GM10847 (cell line): ENCODE results near the gene AP1G1.

Experiments
- POLR2A ChIP-seq: IDR thresholded peaks from 2 replicates; pipeline ENCODE4 v1.6.1; 2011; ENCODE audit not compliant: insufficient read length; ENCODE audit errors: extremely low read depth

Gene AP1G1

GRCh38 chr16:71723537-71724319 lies 84.9 kb downstream of the AP1G1 start:
- peak; percentile 32 for TF ChIP-seq POLR2A

DNA sequence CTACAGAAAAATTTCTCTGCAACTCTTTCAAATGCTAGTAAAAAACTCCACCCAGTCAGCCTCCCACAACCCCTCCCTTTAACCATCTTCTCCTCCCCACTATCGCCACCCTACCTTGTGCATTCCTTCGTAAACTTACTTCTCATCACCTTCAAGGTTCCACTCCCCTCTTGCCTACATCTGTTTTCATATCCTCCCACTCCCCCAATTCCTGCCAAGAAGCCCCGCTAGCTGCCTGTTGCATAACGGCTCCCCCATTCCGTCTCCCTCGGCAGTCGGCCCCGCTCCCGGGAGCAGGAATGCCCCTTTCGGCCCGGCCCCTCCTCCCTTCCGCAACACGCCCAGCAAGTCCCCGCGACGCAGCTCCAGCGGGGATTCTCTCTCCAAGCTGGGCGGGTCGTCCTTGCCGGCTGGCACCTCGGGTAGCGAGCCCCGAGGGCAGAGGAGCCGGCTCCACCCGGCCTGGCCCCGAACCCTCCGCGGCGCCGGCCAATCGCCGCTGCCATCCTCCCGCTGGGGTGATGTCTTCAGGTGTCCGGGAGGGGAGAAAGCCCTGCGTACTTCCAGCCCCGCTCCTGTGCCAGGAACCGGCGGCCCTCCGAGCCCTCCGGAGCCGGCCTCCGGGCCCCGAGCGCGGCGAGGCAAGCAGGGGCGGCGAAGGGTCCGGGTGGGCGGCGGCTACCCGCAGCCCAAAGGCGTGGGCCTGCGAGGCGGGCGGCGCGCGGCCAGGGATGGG lies 85.7 kb downstream of the AP1G1 start:
- TF ChIP-seq POLR2A: no peak

DNA sequence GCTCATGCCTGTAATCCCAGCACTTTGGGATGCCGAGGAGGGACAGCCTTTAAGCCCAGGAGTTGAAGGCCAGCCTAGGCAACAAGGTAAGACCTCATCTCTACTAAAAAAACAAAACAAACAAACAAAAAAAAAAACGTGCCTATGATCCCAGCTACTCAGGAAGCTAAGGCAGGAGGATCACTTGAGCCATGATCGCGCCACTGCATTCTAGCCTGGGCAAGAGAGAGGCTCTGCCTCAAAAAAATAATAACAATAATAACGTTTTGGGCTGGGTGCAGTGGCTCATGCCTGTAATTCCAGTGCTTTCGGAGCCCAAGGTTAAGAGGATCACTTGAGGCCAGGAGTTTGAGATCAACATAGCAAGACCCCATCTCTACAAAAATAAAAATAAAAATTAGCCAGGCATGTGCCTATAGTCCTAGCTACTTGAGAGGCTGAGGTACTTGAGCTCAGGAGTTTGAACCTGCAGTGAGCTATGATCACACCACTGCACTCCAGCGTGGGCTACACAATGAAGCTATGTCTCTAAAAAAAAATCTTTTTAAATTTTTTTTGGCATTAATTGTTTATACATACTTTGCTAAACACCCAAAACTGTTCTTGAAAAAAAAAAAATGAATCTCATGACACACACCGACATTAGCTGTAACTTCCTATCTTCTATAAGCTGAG lies 87.4 kb downstream of the AP1G1 start:
- TF ChIP-seq POLR2A: no peak

- no peak for TF ChIP-seq POLR2A
Measured at GRCh38 chr16:71712501-71712900, 96.1 kb downstream of the AP1G1 start.

DNA sequence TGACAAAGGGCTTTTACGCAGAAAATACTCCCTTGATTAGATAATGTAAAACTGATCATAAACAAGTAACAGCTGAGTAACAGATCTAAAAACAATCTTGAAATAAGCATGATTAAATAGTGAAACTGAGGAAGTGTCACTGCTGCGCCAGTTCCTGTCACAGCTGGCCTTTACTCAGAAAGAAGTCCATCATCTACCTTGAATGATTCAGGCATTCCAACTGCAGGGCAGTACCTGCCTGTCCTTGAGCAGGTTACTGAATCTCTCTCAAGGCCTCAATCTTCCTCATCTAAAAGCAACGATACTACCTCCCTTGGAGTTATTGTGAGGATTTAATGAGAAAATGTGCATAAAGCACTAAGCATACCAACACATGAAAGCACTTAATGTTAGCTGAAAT lies 96.8 kb downstream of the AP1G1 start:
- no peak for TF ChIP-seq POLR2A

GRCh38 chr16:71709229-71709781 lies 99.3 kb downstream of the AP1G1 start:
- TF ChIP-seq POLR2A: no peak

- no peak for TF ChIP-seq POLR2A
Measured at GRCh38 chr16:71708696-71709095, 99.9 kb downstream of the AP1G1 start.

GRCh38 chr16:71707199-71707598 lies 101.4 kb downstream of the AP1G1 start:
- TF ChIP-seq POLR2A: no peak

DNA sequence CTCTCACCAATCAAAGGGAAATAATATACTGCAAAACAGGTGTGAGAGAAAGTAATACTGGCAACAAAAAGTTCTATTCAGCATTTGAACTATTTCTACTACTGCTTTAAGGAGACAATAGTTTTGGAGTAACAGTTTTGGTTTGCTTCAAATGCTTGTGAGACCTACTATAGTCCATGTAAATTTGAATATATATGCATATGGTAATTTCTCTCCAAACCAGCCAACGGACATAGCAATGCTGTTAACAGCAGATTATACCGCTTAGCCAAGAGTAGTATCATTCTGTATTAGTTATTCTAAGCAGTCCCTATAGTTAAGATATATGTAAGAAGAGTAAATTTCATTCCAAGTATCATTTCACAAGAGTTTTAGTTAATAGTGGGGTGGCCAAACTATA lies 102.6 kb downstream of the AP1G1 start:
- no peak for TF ChIP-seq POLR2A

GRCh38 chr16:71703333-71703732 lies 105.3 kb downstream of the AP1G1 start:
- TF ChIP-seq POLR2A: no peak

GRCh38 chr16:71700831-71701230 lies 107.8 kb downstream of the AP1G1 start:
- no peak for TF ChIP-seq POLR2A

- TF ChIP-seq POLR2A: no peak
Measured at GRCh38 chr16:71698491-71698890, 110.1 kb downstream of the AP1G1 start.

GRCh38 chr16:71693164-71693563 lies 115.5 kb downstream of the AP1G1 start:
- no peak for TF ChIP-seq POLR2A

DNA sequence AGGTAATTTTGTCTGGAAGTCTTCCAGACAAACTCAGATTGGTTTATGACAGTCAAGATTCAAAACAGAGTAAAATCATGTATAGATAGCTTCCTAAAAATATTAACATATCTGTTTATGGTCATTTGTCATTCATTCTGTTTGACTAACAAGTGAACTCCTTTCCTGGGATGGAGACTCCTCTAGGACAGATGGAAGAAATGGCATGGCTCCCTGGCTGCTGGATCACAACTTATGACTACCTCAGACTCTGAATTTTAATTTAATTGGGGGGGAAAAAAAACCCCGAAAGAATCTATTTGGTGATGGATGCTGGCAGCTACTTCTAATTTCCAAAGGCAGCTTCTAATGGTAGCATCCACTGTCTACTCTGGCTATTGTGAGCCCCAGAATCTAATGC lies 118.7 kb downstream of the AP1G1 start:
- TF ChIP-seq POLR2A: no peak

GRCh38 chr16:71687861-71688260 lies 120.8 kb downstream of the AP1G1 start:
- TF ChIP-seq POLR2A: no peak

DNA sequence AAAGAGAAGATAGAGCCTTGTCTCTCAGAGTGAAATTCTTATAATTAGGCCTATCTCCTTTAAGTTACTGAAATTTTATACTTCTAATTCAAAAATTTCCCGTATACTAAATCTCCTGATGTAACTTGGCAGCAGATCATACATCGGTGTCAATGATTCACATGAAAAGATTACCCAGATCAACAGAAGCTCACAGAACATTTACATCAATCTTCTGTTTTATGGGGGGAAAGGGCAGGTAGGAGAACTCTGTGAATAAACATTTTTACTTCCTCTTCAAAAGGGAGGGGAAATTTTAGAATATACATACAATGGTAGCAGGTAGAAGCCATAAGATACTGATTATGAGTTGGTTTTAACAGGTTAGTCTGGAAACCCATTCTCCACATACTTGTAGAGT lies 127.3 kb downstream of the AP1G1 start:
- TF ChIP-seq POLR2A: no peak
